Right hindlimb (tissue), 1 donor: Measurements from ENCODE around the gene PAX6.

Experiments
- DNase-seq: peaks from one replicate; pipeline ENCODE4 v3.0.0-alpha.2; 2018

PAX6 gene

GRCh38 chr11:31807799-31808667, 3.1 kb downstream of the PAX6 start:
- DNase-seq: no peak

- no peak for DNase-seq
These were observed 4.0 kb downstream of the PAX6 start for GRCh38 chr11:31806928-31807798.

- peak; percentile 16 for DNase-seq
These were observed 4.8 kb downstream of the PAX6 start for GRCh38 chr11:31806186-31806927.

GRCh38 chr11:31805629-31806185, 5.4 kb downstream of the PAX6 start:
- DNase-seq: peak; percentile 19

- DNase-seq: peak; percentile 20
These were observed 6.0 kb downstream of the PAX6 start for GRCh38 chr11:31805037-31805628.

- DNase-seq: peak; percentile 17
These were observed 6.6 kb downstream of the PAX6 start for GRCh38 chr11:31804312-31805036.

GRCh38 chr11:31803813-31804311, 7.3 kb downstream of the PAX6 start:
- no peak for DNase-seq

- DNase-seq: no peak
These were observed 7.9 kb downstream of the PAX6 start for GRCh38 chr11:31802990-31803812.

GRCh38 chr11:31802609-31802989, 8.5 kb downstream of the PAX6 start:
- no peak for DNase-seq

- no peak for DNase-seq
These were observed 9.0 kb downstream of the PAX6 start for GRCh38 chr11:31802000-31802551.

- no peak for DNase-seq
These were observed 9.8 kb downstream of the PAX6 start for GRCh38 chr11:31801298-31801702.

GRCh38 chr11:31800398-31801265, 10.5 kb downstream of the PAX6 start:
- DNase-seq: no peak

GRCh38 chr11:31799435-31800397, 11.4 kb downstream of the PAX6 start:
- DNase-seq: no peak

GRCh38 chr11:31798554-31799434, 12.3 kb downstream of the PAX6 start:
- DNase-seq: peak; percentile 43

GRCh38 chr11:31798057-31798553, 13.0 kb downstream of the PAX6 start:
- no peak for DNase-seq

- no peak for DNase-seq
These were observed 13.7 kb downstream of the PAX6 start for GRCh38 chr11:31797190-31798056.
